ENCODE measurements around the gene MBLAC1.
"Not testable (repeated sequence)": the region's sequence is repeated elsewhere in the genome, so short reads cannot be mapped to it uniquely, and the experiment has no call there.

Gene MBLAC1

DNA sequence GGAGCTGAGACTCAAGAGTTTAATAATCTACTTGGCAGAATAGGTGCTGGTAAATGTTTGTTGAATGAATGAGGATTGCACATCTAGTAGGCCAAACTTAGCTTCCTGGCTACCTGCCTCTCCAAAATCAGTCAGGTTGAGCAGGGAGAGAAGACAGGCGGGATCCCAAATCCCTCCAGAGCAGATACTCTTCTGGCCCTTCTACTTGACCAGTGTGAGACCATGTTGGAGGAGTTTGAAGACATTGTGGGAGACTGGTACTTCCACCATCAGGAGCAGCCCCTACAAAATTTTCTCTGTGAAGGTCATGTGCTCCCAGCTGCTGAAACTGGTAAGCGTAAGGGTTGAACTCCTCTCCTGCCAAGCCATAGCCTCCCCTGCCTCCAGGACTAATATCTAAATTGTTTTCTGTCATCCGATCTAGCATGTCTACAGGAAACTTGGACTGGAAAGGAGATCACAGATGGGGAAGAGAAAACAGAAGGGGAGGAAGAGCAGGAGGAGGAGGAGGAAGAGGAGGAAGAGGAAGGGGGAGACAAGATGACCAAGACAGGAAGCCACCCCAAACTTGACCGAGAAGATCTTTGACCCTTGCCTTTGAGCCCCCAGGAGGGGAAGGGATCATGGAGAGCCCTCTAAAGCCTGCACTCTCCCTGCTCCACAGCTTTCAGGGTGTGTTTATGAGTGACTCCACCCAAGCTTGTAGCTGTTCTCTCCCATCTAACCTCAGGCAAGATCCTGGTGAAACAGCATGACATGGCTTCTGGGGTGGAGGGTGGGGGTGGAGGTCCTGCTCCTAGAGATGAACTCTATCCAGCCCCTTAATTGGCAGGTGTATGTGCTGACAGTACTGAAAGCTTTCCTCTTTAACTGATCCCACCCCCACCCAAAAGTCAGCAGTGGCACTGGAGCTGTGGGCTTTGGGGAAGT, 2.2 kb upstream of the MBLAC1 start:
- DNase-seq (ENCODE audit: low read depth), result no peak

DNA sequence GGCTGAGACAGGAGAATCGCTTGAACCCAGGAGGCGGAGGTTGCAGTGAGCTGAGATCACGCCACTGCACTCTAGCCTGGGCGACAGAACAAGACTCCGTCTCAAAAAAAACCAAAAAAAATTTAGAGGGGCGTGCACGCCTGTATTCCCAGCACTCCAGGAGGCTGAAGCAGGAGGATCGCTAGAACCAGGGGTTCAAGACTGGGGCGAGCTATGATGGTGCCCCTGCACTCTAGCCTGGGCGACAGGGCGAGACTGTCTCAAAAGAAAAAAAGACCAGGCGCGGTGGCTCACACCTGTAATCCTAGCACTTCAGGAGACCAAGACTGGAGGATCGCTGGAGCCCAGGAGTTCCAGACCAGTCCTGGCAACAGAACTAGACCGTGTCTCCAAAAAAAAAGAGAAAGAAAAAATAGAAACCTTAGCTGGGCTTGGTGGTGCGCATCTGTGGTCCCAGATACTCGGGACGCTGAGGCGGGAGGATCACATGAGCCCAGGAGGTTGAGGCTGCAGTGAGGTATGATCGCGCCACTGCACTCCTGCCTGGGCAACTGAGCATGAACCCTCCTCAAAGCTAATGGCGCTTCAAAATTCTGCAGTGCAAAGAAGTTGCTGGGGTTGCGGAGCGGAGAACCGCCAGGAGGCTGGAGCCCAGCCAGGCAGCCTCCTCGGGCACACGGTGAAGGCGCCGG, 382 bp upstream of the MBLAC1 start:
- DNase-seq (ENCODE audit: low read depth), result no peak

DNA sequence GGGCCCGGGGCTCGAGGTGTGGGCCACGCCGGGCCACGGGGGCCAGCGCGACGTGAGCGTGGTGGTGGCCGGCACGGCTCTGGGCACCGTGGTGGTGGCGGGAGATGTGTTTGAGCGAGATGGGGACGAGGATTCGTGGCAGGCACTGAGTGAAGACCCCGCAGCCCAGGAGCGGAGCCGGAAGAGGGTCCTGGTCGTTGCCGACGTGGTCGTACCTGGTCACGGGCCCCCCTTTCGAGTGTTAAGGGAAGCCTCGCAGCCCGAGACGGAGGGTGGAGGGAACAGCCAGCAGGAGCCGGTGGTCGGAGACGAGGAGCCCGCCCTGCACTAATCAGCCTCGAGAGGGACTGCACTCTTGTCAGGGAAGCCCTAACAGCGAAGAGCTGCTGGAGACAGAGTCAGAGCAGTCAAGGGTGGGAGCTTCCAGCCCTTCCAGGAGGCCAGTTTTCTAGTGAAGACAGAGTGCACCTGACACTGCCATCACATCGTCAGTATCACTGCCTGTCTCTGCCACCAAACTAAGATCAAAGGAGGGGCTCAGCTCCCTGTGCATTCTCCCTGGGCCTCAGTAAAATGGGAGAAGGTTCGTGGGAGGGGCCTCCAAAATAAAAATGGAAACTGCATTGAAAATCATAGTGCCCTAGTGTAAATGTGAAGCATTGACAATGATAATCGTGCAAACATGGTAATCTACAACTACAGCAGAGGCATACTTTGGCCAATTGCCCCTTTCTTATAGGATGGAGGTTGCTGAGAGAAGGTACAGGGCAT, 1.3 kb downstream of the MBLAC1 start:
- DNase-seq (ENCODE audit: low read depth), result no peak

DNA sequence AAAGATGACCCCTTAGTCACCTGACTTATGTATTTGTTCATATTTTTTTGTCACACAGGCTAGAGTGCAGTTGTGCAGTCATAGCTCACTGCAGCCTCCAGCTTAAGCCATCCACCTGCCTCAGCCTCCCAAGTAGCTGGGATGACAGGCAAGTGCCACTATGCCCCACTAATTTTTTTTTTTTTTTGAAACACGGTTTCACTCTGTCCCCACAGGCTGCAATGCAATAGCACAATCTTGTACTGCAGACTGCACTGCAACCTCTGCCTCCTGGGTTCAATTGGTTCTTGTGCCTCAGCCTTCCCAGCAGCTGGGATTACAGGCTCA, 1.8 kb downstream of the MBLAC1 start:
- no peak for DNase-seq (ENCODE audit: low read depth)

DNA sequence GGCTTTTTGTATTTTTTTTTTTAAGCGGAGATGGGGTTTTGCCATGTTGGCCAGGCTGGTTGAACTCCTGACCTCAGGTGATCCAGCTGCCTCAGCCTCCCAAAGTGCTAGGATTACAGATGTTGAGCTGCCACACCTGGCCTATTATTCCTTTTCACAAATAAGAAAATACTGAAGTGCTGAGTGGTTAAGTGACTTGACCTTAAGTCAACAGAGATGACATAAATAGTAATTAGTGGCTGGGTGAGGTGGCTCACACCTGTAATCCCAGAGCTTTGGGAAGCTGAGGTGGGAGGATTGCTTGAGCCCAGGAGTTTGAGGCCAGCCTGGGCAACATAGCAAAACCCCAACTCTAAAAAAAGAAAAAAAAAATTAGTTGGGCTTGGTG, 3.4 kb downstream of the MBLAC1 start:
- not testable (repeated sequence) for DNase-seq (ENCODE audit: low read depth)

DNA sequence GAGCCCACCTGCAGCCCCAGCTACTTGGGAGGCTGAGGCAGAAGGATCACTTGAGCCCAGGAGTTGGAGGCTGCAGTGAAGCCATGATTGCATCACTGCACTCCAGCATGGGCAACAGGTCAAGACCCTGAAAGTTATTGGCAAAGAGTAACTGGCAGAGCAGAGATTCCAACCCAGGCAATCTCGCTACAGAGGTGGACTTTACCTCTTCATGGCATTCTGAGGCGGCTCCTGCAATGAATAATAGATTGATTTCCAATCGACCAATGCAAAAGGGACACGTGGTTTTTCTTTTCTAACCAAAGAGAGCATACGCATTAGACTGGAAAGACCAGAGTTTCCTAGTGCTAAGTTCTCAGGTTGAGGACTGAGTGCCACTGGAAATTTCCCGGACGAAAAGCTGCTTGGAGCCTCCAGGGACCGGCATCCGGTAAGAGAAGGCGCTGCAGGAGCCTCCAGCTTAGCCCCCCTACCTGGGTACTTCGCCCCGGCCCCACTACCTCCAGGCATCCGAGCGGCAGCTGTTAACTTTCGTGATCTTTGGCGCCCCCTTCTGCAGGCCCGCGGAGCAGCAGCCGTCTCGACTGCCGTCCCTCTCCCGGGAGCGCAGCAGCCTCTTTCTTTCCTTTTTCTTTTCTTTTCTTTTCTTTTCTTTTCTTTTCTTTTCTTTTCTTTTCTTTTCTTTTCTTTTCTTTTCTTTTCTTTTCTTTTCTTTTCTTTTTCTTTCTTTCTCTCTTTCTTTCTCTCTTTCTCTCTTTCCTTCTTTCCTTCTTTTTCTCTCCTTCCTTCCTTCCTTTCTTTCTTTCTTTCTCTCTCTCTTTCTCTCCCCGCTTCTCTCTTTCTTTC, 4.1 kb downstream of the MBLAC1 start:
- DNase-seq (ENCODE audit: low read depth), result no peak

DNA sequence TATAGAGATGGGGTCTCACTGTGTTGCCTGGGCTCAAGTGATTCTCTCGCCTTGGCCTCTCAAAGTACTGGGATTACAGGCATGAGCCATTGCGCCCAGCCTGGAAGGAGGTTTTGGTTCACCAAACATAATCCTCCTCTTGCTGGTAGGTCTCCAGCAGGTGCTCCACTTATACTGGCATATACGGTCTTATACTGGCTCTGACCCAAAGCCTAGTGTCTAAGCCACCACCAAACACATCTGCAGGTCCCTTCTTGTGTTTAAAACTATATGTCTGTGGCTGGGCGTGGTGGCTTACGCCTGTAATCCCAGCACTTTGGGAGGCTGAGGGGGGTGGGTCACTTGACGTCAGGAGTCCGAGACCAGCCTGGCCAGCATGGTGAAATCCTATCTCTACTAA, 5.4 kb downstream of the MBLAC1 start:
- no peak for DNase-seq (ENCODE audit: low read depth)

DNA sequence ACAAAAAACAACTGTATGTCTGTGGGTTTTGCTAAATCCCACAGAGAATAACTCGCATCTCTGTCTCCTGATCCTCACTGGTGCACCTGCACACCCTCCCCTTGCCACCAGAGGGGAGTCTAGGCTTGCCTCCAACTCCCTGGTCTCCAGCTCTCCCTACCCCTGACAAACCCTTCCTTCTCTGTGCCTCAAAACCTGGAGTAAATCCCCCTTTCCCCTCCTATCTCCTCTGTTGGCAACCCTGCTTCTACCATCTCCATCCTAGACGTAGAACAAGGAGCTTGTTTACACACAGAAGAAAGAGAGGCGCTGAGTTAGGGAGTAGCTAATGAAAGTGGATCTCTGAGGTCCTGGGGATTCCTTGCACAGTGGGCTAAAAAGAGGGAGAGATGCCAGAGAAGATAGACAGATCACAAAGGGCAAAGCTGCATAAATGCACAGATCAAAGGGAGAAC, 6.0 kb downstream of the MBLAC1 start:
- DNase-seq (ENCODE audit: low read depth), result no peak

DNA sequence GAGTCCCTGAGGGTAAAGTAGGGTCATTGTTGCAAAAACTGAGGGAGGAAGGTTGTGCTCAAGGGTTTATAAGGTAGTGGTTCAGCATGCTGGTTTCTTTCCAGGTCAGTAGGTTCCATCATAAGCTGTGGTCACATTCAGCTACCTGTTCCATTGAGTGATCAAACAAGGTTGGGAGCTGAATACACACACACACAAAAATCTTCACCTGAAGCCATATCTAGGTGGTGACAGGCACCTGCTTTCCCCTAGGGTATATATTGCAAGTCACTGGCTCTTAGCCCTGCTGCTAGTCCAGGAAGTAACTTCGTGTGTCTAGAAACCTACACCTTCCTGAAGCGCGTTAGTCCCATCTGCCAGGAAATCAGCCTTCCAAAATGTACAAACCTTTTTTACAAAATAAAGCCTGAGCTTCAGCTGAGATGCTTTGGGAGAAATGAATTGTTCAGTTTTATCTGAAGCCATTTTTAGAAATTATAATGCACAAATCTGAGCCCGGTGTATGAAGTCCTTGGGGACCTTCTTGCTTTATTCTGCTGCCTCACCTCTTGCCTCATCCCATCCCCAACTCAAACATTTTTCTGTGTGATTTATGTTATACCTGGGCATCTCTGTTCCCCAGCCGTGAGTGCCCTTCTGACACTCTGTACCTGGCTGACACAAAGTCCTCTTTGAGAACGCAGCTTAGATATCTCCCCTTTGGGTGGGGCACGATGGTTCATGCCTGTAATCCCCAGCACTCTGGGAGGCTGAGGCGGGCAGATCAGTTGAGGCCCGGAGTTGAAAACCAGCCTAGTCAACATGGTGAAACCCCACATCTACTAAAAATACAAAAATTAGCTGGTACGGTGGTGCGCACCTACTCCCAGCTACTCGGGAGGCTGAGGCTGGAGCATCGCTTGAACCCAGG, 11.3 kb downstream of the MBLAC1 start:
- no peak for DNase-seq (ENCODE audit: low read depth)

DNA sequence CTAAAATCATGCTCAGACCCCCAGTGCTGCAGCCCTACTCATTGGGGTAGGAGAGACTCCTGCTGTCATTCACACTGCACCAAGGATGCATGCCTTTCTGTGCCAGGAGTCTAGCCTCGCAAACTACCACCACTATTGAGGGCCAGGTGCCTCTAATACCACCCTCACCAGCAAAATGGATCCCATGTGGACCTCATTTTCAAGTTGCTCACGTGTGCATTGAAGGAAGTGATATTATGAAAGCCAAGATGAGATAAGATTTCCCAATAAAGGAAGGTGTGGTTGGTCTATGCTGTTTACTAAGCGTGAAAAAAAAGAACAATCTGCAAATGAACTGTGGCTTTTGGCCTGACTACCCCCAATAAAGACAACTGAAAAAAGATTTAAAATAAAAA, 14.8 kb downstream of the MBLAC1 start:
- no peak for DNase-seq (ENCODE audit: low read depth)

DNA sequence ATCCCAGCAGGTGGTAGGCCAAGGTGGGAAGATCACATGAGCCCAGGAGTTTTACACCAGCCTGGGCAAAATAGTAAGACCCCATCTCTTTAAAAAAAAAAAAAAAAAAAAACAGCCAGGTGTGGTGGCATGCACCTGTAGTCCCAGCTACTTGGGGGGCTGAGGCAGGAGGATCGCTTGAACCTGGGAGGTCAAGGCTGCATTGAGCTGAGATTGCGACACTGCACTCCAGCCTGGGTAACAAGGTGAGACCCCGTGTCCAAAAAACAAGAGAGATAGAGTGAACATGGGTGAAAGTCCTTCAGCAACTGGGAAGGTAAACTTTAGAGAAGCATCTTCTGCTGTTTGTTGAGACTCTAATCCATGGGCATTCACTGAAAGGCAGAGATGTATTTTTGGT, 15.7 kb downstream of the MBLAC1 start:
- no peak for DNase-seq (ENCODE audit: low read depth)

DNA sequence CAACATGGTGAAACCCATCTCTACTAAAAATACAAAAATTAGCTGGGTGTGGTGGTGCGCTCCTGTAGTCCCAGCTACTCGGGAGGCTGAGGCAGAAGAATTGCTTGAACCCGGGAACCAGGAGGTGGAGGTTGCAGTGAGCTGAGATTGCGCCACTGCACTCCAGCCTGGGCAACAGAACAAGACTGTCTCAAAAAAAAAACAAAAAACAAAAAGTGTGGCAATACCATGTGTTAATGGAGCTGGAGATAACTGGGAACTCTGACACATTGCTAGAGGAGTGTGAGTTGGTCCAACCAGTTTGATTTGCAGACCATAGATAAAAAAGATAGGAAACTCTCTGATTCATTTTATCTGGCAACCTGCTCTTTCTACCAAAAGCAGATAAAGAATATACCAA, 19.6 kb downstream of the MBLAC1 start:
- DNase-seq (ENCODE audit: low read depth), result not testable (repeated sequence)

DNA sequence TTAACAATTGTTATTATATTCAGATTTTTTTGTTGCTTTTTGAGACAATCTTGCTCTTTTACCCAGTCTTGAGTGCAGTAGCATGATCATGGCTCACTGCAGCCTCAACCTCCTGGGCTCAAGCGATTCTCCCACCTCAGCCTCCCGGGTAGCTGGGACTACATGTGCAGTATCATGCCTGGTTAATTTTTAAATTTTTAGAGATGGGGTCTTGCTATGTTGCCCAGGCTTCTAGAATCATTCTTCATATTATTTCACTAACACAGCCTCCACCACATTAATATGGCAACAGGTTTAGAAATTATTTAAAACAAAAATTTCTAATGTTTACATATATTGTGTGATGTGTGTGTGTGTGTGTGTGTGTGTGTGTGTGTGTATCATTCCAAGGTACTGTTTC, 20.5 kb downstream of the MBLAC1 start:
- no peak for DNase-seq (ENCODE audit: low read depth)

DNA sequence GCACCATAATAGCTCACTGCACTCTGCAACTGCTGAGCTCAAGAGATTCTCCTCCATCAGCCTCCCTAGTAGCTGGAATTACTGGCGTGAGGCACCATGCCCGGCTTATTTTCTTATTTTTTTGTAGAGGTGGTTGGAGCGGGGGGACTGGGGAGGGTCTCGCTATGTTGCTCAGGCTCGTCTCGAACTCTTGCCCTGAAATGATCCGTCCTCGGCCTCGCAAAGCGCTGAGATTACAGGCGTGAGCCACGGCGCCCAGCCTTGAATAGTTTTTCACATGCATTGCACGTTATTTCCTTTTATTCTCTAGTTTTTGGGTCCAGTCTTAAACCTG, 21.4 kb downstream of the MBLAC1 start:
- DNase-seq (ENCODE audit: low read depth), result no peak

DNA sequence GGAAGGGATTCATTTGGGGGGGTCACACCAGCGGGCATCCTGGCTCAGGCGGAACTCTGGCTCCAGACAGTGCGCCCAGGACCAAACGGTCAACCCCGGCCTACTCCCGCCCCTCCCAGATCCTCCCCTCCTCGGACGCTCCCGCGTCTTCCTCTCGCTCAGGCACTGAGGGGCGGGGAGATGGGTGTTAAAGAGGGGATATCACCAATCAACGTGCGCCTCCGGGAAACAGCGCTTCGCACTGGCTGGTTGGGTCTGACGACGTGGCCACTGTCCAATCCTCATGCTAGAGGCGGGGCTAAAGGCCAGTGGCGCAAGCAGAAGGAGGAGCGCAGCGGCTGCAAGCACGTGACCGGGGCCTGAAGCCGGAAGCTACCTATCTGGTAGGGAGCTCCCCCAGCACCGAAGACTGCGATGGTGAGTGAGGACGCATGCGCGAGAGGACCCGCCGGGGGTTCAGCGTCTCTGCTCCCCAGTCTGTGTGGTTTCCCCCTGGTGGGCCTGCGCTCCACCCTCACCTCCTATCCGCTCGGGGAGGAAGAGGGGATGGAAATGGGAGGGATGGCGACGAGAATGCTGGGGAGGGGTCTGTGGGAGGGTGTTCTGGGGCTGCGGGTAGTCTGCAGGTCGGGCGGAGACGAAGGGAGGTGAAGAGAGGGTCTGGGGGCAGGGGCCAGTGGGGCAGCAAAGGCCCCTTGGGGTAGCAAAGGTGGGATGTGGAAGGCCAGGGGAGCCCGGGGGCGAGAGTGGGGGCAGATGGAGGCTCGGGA, 22.0 kb downstream of the MBLAC1 start, which contains the start of gene LAMTOR4:
TSS of gene LAMTOR4 (plus strand) at position 360 of the 770 bp plus-strand sequence. CDS start at position 415, 55 bp downstream.
- peak; percentile 97 for DNase-seq (ENCODE audit: low read depth)

DNA sequence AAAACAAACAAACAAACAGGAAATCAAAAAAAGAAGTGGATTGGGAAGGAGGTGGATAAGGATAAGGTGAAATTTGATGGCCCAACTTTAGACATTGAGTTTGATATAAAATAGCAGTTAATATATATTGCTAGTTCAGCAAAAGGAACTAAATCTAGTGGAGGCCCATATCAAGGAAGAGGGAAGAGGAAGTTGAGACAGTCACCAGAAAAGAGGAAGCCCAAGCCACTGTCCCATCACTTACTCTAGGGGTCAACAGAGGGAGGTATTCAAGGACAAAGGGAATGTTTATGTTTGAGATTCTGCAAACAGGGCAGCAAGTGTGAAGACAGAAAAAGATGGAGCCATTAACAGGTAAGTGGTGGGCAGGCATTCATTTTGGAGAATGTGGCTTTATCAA, 25.6 kb downstream of the MBLAC1 start:
- DNase-seq (ENCODE audit: low read depth), result no peak

DNA sequence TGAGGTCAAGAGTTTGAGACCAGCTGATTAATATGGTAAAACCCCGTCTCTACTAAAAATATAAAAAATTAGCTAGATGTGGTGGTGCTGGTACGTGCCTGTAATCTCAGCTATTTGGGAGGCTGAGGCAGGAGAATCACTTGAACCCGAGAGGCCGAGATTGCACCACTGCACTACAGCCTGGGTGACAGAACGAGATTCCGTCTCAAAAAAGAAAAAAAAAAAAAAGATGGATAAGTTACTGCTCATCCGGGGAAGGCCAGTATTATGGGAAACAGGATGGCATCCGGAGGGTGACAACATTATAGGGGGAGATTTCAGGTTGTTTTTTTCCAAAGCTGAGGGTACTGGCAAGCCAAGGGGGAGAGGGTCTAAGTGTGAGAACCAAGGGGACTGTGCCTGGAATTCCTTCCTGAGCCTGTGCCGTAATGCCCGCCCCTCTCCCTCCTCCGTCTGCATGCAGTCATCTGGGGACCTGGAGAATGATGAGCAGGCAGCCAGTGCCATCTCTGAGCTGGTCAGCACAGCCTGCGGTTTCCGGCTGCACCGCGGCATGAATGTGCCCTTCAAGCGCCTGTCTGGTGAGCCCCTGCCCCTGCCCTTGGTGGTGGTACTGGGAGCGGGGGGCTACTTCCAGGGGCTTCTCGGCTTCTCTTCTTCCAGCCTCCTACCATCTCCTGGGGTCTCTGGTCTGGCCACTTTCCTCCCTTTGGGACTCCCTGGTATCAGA, 26.3 kb downstream of the MBLAC1 start:
- DNase-seq (ENCODE audit: low read depth), result no peak

DNA sequence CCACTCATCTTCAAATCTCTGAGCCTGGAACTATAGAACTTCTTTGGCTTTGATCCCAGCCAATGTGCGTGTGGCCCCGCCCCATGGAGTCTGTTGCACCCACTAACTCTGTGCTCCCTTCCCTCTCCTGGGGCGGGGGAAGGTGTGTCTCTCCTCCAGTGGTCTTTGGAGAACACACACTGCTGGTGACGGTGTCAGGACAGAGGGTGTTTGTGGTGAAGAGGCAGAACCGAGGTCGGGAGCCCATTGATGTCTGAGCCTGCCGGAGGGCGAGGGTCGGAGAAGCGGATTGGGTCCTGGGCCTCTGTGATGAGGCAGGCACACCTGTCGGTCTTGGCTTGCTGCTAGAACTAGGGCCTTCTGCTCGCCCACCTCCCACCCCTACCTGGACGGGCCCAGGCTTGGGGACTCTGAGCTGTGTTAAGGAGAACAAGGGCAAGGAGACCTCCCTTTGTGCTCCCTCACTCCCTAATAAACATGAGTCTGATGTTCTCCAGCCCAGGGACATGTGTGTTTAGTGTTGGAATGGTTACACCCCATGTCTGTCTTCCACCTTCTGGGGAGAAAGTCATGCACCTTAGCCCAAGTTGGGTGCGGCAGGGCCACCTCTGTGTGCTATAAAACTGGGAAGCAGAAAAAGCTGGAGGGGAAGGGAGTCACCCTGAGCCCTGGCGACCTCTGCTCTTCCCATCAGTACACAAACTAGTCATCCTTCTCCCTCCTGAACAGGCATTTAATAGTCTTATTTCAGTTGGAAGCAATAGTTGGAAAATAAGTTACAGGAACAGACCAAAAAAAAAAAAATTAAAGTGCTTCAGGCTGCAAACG, 27.2 kb downstream of the MBLAC1 start:
- DNase-seq (ENCODE audit: low read depth), result no peak
